NCI-H2107 treated with DMSO at 0.1 percent for 48 hours (cell line): Measurements from ENCODE around the gene FAHD1.

Source experiments
- DNase-seq: peaks from one replicate; lab custom pipeline; 2025; ENCODE audit not compliant: unreplicated experiment; lab: John Stamatoyannopoulos, UW

Gene FAHD1

DNA sequence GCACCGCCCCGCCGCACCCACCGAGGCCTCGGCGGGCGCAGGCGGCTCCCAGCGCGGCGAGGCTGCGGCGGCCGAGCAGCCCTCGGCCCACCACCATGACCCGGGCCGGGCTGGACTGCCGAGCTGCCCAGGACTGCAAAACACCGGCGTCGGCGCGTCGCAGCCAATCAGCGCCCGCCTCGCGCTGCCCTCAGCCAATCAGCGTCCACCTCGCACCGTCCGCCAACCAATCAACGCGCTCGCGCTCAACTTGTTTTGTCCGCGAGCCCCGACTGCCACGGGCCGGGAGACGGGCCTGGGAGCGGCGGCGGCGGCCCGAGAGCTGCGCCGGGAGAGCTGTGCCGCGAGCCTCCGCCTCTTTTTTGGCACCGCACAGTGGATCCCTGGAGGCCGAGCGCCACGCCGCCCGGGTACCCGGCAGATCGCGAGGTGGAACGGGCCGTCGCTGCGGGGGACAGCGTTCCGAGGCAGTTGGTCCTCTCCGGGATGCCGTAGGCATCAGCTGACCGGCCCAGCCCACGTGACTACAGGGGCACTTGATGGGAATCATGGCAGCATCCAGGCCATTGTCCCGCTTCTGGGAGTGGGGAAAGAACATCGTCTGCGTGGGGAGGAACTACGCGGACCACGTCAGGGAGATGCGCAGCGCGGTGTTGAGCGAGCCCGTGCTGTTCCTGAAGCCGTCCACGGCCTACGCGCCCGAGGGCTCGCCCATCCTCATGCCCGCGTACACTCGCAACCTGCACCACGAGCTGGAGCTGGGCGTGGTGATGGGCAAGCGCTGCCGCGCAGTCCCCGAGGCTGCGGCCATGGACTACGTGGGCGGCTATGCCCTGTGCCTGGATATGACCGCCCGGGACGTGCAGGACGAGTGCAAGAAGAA, at the start of gene FAHD1, which contains the start of gene HAGH:
Gene FAHD1 (plus strand): TSS at position 516 of the 883 bp plus-strand sequence. CDS start 33 bp downstream, at position 549.
Gene HAGH (minus strand): TSS at position 135 of the 883 bp plus-strand sequence. CDS start 38 bp downstream, at position 97.
- DNase-seq: peak; percentile 85

DNA sequence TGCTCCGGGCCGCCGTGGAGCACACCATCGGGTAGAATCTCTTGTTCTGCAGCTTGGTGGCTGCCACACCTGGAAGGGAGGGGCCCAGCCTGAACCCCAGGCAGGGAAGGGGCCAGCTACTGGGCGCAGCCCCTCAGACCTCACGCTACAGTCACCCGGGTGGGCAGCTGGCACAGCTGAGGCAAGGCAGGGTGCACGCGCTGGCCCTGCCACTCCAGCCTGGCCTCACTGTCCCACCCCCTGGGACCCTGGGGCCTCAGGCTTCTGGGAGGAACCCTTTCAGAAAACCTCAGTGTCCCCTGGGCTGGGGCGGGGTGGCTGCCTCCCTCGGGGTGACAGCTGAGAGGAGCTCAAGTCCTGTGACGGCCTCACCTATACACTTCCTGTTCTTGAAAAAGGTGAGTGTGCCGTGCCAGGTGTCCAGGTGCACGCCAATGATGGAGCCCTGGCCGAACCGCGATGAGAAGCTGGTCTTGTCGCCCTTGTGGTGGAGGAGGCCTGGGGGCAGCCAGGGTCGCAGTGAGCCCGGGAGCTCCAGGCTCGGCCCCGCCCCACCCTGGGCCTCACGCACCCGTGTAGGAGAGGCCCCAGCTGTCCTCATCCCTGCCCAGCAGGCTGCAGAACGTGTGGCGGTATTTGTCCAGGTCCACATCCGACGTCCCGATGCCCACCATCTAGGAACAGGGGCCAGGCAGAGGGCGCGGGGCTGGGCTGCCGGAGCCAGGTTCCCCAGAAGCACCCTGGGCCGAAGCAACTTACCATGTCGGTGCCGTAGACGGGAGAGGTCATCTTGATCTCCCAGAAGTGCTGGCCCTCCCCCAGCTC, 49.4 kb upstream of the FAHD1 start:
- DNase-seq: no peak

DNA sequence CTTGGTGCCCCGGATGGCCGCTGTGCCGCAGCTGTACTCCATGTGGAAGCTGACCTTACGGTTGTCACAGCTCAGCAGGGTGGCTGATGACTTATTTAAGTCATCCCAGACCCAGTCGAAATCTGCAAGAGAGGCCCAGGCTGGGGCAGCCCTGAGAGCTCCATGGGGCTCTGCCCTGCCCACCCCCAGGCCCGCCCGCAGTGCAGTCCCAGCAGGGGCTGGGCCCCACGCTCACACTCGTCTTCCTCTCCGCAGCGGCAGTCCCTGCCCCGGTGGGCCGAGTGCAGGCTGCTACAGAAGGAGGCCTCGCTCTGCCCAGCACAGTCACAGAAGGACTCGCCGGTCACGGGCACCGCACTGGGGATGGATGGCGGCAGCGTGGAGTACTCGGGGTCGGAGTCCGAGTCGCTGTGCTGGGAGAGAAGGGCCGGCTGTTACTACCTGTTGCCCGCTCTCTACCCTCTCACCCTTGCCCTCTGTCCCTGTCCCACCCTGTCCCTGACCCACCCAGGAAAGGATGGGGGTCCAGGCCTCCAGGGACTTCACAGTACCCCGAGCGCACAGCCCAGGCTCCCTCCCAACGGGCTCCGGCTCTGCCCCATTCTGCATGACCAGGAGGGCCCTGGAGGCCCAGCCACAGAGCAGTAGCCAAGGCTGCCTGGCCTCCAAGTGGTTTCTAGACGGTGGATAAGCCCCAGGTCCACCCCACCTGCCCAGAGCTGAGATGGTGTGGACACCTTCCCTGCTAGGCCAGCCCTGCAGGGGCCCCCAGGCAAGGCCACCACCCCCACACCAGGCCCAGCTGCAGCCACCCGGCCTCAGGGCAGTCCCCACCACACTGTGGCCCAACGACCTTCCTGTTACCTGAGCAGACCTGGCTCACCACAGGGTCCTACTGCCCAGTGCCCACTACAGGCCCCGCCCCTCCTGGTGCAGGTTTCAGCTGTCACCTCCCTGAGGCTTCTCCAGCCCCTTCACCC, 48.5 kb upstream of the FAHD1 start:
- no peak for DNase-seq

DNA sequence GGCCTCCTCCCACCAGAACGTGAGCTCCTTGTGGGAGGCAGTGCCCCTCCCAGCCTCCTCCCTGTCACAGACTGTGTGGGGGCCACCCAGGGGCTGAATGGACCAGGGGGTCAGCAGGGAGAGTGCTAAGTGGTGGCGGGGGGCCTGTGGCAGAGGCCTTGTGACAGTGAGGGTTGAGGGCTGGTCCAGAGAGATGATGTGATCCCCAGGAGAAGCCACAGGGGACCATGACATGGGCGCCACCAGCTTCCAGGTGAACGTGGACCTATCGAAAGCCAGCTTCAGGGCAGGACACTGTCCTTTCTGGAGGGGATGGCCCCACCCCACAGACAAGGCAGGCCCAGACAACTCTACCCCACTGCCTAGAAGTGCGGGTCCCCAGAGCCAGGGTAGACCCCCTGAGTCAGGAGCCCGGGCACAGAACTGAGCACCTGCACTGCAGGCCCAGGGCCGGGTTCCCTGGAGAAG, 47.7 kb upstream of the FAHD1 start:
- DNase-seq: no peak

DNA sequence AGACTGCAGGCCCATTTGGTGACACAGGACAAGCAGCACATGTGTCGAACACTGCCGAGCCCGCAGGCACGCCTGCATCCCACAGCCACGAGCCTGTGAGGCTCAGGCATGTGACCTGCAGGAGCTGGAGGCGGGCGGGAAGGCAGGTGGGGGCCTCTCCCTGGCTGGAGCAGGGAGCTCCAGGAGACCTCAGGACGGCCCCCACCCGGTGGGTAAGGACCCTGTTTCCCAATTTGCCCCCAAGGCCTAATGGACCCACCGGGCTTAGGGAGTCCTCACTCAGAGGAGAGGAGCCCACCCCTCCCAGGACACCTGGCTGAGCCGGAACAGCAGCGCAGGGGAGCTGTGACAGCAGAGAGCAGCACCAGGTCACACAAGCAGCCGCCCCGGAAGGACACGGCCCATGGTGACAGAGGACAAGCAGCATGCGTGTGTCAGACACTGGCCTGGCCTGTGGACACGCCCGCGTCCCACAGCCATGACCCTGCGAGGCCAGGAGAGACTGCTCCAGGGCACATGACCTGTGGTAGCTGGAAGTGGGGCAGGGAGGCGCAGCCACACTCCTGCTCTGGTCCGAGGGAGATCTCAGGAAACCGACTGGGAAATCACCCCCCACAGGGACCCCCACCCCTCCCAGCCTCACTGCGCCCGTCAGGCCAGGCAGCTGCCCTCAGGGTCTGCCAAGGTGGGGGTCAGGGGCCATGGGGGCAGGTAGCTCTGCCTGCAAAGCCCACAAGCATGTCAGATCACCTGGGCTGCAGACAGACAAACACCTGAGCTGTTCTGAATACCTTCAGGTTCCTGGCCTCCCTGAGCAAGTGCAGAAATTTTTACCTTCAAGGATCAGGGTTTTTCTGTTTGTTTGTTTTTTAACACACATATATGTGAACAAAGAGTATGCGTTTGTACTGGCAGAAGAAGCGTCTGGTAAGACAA, 47.0 kb upstream of the FAHD1 start:
- DNase-seq: no peak

DNA sequence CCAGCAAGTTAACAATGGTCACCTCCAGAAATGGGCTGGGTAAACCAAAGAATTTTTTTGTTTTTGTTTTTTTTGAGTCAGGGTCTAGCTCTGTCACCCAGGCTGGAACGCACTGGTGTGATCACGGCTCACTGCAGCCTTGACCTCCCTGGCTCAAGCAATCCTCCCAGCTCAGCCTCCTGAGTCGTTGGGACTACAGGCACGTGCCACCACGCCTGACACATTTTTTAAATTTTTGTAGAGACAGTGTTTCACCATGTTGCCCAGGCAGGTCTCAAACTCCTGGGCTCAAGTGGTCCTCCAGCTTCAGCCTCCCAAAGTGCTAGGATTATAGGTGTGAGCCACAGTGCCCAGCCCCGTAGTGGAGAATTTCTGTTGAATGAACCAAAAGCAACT, 46.3 kb upstream of the FAHD1 start:
- no peak for DNase-seq

DNA sequence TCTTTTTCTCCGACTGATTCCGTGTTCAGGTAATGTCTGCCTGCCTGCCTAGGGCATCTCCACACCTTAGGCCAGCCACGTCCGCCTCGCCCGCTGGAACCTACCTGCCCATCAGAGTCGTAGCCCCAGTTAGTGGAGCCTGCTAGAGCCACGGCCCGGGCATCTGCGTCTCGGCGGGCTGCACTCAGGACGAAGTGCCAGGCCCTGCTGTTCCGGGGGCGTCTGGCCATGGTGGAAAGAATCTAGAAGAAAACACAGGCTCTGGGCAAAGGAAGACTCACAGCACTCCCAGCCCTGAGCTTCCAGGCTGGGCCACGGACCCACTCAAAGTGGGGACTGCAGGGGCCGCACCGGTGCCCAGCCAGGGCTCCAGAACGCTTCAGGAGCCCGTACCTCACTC, 45.8 kb upstream of the FAHD1 start:
- DNase-seq: no peak

DNA sequence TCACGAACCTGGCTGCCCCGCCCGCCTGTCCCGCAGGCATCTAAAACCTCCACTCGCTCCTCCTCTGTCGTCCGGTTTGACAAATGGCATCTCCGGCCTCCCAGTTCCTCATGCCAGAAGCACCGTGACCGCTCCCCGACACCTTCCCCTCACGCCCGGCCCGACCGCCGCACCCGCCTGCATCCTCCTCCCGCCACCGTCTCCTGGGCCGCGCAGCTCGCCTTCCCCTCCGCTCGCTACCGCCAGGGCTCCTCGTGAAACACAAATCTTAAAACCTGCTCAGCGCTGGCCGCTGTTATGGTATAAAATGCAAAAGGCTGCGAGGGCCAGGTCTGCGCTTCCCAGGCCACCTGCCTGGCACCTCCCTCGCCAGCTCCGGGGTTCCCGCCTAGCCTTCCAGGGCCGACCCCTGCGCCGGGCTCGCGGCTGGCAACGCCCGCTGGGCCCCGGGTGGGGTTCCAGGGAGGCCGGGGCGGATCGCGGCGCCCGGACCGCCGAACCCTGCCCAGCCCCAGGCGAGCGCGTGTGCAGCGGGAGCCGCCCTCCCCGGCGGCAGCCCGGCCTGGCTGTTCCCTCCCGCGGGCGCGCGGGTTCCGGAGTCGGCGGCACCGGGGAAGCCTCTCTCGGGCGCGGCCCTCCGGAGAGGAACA, 45.1 kb upstream of the FAHD1 start:
- no peak for DNase-seq

DNA sequence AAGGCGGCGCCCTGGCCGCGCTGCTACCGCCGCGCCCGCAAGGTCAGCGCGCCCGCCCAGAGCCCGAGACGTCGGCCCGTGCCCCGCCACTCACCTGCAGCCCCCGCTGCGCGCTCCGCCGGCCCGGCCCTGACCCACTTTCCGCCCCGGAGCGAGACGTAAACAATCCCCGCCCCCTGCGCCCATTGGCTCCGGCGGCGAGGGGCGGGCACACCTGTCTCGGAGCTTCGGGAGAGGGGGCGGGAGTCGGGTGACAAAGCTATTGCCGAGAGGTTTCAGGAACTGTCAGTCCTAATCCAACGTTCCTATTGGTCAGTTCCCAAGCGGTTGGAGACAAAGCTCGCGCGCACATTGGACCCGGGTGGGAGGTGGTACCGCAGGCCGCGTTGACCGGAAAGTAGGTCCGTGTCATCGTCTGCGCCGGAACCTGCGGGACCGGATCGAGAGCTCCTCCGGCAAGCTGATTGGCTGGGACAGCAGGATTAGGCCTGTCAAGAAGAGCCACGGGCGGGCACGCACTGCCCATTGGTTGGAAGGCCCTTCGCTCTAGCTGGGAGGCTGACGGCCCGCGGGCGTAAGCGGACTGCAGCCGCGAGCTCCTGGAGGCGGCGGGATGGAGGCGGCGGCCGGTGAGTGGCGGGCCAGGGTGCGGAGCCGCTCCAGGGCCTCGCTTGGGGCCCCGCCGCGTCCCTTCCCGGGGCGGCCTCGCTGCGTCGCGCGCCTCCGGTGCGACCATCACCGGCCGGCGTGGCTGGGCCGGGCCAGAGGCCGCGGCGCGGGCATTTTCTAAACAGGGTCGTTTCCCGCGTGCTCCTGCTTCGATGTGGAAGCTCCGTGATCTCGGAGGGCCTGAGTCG, 44.4 kb upstream of the FAHD1 start, which contains the start of the genes NUBP2 and SPSB3:
Gene NUBP2 (plus strand): TSS at position 553 of the 857 bp plus-strand sequence. CDS start 61 bp downstream, at position 614.
Gene SPSB3 (minus strand): TSS at position 164 of the 857 bp plus-strand sequence. CDS start 1,088 bp downstream, outside the sequence.
- peak; percentile 99 for DNase-seq

DNA sequence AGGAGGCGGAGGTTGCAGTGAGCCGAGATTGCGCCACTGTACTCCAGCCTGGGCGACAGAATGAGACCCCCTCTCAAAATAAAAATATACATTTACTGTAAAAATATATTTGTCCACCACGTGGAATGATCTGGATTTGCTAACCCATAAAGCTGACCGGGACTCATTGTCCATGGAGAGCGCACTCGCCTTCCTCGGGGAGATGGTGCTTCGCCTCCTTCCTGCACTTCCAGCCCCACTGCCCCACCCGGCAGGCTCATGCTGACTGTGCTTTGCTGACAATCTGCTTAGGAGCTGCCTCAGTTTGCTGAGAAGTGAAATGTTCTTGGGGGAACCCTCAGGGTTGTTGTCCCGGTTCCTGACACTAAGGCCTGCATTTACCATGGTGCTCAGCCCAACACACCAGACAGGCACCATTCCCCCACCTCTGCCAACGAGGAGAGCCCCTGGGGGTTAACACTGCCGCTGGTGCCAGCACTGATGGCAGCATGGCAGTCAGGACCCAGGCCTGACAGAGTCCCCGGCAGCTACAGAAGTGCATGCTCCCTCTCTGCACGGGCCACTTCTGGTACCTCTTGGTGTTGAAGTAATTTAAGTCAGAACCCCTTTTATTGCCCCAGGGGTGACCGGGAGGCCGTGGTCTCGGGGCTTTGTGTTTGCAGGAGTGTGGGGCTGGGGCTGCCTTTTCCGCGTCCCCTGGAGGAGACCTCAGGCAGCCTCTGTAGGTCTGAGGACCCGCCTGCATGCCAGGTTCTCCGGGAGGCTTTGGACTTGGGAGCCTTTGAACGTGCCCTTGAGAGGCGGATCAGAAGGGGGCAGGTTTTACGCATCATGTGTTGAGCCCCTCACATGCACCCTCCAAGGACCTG, 41.8 kb upstream of the FAHD1 start:
- DNase-seq: no peak

DNA sequence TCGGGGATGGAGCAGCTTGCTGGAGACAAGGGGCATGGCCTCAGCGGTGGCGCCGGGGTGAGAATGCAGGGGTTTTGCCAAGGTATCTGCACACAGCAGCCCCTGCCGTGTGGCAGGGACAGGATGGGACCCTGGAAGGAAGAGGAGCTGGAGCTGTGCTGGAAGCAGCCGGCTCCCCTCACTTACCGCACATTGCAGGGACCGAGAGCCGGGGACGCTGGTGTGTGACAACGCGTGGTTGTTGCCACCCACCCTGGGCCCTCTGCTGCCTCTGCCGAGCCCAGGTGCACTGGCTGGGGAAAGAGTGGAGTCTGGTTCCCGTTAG, 41.2 kb upstream of the FAHD1 start:
- DNase-seq: no peak

DNA sequence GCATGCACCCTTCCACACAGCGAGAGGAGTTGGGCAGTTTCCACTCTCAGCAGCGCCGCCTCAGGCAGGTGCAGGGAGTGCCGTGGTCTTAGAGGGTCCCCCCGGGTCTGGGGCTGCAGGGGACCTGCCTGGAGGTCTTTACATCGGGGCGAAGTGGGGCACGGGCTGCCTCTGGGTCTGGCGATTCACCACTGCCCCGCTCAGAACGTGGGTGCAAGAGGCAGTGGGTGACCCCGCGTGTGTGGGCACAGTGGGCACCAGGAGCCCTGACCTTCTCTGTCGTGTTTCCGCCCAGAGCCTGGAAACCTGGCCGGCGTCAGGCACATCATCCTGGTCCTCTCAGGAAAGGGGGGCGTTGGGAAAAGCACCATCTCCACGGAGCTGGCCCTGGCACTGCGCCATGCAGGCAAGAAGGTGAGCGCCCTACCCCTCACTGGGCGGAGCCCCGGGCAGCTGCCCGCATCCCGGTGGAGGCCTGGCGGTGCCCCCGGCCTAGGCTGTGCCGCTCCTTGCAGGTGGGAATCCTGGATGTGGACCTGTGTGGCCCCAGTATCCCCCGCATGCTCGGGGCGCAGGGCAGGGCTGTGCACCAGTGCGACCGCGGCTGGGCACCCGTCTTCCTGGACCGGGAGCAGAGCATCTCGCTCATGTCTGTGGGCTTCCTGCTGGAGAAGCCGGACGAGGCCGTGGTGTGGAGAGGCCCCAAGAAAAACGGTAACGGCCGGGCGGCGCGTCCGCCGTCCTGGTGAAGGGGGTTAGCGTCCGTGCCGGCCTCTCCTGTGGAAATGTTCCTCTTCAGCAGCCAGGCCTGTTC, 40.6 kb upstream of the FAHD1 start:
- no peak for DNase-seq

DNA sequence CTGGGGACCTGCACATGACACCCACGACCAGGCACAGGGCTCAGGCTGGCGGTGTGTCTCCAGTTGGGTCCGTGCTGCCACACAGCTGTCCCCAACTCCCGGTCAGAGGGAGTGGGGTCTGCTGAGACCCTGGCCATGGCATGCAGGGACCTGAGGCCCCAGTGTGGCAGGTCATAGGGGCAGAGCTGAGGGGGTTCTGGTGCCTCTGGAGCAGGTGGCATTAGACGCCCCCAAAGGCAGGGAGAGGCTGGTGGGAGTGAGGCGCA, 40.0 kb upstream of the FAHD1 start:
- DNase-seq: no peak

DNA sequence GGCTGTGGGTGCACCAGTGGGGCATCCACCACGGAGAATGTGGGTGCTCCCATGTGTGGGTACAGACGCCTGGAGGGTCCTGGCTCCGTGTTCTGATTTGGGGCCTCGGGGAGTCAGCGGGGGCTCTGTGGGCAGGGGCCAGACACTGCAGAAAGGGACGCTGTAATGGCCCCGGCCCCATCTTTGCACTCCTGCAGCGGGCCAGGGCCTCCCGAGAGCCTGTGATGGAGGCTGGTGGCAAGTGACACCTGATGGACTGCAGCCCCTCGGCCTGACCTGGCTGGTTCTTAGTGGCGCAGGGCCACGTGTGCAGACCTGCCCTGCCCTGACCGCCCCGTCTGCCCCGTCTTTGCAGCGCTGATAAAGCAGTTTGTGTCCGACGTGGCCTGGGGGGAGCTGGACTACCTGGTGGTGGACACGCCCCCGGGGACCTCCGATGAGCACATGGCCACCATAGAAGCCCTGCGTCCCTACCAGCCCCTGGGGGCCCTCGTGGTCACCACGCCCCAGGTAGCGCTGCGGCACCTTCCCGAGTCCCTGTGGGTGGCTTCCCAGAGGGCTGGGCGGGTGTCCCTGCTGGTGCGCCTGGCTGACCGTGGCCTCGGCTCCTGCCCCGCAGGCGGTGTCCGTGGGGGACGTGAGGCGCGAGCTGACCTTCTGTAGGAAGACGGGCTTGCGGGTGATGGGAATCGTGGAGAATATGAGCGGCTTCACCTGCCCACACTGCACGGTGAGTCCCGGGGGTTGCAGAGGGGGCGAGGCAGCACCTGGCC, 39.5 kb upstream of the FAHD1 start:
- no peak for DNase-seq

DNA sequence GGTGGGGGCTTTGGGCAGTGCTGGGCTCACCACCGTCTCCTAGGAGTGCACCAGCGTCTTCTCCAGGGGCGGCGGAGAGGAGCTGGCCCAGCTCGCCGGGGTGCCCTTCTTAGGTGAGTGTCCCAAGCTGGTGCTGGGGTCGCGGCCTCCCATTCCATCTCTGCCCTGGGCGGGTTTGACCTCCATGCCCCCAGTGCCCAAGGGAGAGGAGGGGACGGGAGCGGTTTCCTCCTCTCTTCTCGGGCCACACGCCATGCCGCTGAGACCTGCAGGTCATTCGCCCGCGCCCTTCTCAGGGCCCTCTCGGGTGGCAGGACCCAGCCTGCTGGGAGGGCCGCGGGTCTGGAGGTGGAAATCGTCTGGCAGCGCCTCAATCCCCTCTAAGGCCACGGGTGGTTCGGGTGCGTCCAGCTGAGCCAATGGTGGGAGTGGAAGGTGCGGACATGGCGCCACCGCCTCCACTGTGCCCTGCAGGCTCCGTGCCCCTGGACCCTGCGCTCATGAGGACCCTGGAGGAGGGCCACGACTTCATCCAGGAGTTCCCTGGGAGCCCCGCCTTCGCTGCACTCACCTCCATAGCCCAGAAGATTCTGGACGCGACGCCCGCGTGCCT, 38.8 kb upstream of the FAHD1 start:
- no peak for DNase-seq
